ENCODE results near the gene ARHGDIA.
"Not testable (repeated sequence)": the region's sequence is repeated elsewhere in the genome, so short reads cannot be mapped to it uniquely, and the experiment has no call there.

Gene ARHGDIA

DNA sequence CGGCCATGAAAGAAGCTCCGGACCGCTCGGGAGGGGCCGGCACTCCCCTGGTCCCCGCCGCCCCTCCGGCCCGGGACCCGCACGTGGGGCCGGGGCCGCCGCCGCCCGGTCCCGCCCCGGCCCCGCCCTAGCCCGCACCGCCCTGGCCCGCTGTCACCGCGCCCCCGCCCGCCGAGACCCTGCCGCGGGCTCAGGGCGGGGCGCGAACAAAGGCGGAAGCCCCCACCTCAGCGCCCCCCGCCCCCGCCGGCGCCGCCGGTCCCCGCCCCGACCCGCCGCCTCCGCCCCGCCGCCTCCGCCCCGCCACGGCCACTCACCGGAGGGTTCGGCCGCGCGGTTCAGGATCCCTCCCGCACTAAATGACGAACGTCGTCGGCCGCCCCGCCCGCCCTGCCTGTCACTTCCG is at the start of gene ARHGDIA:
Gene ARHGDIA, minus strand, starts transcription at position 357 of the 406 bp plus-strand sequence. CDS start 1,407 bp downstream, outside the sequence.
- no peak for DNase-seq

DNA sequence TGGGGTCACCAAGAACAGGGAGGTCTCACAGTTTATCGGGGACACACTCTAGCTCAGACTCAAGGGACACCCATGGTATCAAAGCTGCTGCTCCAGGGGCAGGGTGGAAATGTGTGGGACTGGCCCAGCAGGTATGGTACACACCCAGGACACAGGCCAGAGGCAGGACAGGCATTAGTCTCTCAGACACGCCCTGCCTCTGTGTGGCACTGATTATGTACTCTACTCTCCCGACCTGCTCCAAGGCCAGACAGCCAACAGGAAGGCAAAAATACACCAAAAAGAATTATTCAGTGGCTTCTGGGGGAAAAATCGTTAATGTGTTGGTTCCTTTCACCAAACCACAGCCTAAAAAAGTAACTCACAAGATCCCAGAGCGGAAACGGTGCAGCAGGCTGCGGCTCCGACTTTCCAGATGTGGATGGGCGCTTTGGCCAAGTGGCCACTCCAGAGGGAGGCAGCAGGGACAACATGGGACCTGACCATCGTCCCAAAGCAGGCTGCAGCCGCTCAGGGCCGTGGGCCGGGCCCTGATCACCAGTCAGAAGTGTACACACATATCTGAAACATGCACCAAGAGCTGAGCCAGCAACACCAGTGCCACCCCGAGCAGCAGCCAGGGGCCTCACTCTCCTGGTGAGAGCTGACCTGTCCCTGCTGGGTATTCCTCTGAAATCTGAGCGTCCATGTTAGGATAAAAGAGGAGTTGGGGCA is 47.9 kb upstream of the ARHGDIA start:
- DNase-seq = no peak

DNA sequence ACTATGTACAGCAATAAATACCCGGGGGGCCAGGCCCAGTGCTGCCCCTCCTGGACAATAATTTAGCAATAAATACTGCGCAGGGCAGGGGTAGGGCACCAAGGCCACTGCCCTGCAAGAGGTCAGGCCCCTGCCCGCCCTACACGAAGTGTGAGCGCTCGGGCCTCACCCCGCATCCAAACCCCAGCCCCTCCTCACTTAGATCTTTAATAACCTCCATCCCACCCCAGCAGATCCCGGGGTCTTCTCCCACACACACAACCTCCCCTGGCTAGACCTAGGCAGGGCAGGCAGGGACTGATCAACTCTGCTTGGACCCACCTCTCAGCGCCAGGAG is 47.2 kb upstream of the ARHGDIA start:
- not testable (repeated sequence) for DNase-seq

DNA sequence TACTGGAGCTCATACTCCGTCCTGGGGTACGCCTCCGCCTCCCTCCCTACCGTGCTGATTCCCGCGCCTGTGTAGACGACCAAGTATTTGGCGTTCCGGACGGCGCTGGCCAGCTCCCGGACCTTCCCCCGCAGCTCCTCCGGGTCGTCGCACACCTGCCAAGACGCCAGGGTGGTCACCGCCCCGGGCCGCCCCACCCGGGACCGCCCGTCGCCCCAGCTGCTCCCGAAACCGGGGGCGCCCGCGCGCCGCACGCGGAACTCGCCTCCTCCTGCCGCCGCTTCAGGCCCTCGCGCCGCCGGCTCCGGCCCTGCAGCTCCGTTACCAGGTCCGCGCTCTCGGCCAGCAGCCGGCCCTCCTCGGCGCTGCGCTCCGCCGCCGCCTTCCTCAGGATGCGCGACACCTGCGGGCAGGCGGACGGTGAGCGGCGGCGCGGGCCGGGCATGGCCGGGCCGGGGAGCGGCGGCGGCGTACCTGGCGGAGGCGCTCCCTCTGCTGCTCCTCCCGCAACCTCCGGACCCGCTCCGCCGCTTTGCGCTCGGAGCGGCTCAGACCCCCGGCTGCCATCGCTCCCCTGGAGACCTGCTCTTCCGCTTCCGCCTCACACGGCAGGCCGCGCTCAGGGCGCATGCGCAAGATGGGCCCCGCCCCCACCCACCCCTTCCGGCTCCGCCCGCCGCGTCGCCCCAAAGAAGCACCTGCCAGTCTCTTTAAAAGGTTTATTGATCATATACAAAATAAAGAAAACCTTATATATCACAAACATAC is 46.6 kb upstream of the ARHGDIA start, which contains the start of gene SIRT7:
Gene SIRT7, minus strand, starts transcription at position 612 of the 768 bp plus-strand sequence. Its CDS starts 45 bp downstream, at position 567.
- peak; percentile 84 for DNase-seq

GRCh38 chr17:81916234-81917001 is 45.3 kb upstream of the ARHGDIA start:
- DNase-seq = no peak

DNA sequence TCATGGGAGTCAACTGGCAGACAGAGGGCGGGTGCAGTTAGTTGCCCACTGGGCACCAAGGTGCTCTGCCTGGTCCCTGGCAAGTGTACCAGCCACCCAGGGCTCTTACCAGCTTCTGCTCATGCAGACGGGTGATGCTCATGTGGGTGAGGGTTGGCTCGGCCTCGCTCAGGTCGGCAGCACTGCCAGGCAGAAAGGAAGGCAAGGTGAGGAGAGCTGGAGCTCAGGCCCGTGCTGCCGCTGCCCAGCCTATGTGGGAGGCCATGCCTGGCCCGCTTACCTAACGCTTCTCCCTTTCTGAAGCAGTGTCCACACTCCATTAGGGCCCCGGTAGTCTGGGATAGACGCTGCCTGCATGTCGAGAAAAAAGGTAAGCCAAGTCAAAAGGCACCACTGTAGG is 44.2 kb upstream of the ARHGDIA start:
- DNase-seq = no peak

GRCh38 chr17:81914103-81914850 is 43.1 kb upstream of the ARHGDIA start:
- no peak for DNase-seq

GRCh38 chr17:81913394-81914102 is 42.4 kb upstream of the ARHGDIA start:
- DNase-seq = no peak

- no peak for DNase-seq
These were observed 41.5 kb upstream of the ARHGDIA start for GRCh38 chr17:81912441-81913309.

DNA sequence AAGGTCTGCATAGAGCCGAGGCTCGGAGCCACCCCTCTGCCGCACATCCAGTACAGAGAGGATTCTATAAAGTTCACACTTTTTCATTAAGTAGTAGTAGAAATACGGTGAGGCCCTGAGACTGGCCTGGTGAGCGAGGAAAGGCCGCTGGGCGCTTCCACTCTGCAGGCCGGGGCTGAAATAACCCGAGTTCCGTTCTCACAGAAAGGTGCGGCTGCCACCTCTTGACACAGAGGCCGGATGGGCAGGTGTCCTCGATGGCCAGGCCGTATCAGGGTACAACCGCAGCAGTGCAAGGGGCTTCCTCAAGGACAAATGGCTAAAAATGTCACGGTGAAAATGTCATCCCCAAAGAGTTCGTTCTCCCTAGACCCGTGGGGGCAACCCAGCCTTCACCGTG is 40.8 kb upstream of the ARHGDIA start:
- no peak for DNase-seq

GRCh38 chr17:81911277-81911961 is 40.3 kb upstream of the ARHGDIA start, which contains the start of gene PCYT2:
Gene PCYT2 (minus strand): TSS chr17:81911399. CDS start chr17:81911355, 44 bp downstream.
- peak; percentile 93 for DNase-seq

GRCh38 chr17:81910840-81911276 is 39.7 kb upstream of the ARHGDIA start:
- peak; percentile 45 for DNase-seq

GRCh38 chr17:81909966-81910839 is 39.1 kb upstream of the ARHGDIA start:
- no peak for DNase-seq

- DNase-seq = no peak
These were observed 38.1 kb upstream of the ARHGDIA start for GRCh38 chr17:81909231-81909630.

- no peak for DNase-seq
These were observed 37.7 kb upstream of the ARHGDIA start for GRCh38 chr17:81908793-81909192.

- no peak for DNase-seq
These were observed 36.3 kb upstream of the ARHGDIA start for GRCh38 chr17:81907219-81908145.

DNA sequence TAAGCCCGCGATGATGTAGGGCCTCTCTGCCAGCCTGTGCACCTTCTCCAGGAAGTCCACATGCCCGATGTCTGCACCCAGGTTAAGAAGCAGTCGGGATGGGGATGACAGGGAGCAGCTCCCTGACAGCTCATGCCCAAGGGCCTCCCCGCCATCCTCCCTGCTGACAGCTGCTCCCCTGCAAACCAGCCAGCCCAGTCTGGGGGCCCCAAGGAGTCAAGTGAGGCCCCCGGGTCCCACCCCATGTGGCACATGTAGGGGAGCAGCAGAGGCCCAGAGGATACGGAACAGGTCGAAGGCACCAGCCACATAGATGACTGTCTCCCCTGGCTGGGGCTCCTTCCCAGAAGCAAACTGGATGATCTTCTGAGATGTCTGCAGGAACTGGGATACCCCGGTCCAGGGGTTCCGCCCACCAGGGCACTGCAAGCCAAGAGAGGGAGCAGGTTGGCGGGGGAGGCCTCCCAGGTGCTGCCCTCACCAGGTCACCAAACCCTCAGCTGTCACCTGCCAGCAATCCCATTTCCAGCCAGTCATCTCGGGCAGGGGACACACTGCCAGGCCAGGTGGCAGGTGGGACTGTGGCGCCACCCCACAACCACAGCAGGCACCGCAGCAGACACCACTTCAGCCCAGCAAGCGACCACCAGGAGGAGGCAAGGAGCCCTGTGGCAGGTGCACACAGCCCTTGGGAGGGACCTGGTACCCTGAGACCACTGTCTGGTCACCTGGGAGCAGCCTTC is 35.5 kb upstream of the ARHGDIA start:
- DNase-seq = no peak

Measured in stimulated activated CD8-positive, alpha-beta memory T cell treated with anti-CD3 and anti-CD28 coated beads, Interleukin-4, amount 100 ng/mL, for 48 hours (primary cell).